HG02981 (cell line): ENCODE measurements around the gene PRDM10.

Experiments
- ATAC-seq: cut with Tn5 transposase; IDR thresholded peaks from one replicate; pipeline ENCODE4 v1.9.1; 2021; ENCODE audit warnings: mild to moderate bottlenecking, moderate library complexity; ENCODE audit not compliant: unreplicated experiment

The PRDM10 gene

DNA sequence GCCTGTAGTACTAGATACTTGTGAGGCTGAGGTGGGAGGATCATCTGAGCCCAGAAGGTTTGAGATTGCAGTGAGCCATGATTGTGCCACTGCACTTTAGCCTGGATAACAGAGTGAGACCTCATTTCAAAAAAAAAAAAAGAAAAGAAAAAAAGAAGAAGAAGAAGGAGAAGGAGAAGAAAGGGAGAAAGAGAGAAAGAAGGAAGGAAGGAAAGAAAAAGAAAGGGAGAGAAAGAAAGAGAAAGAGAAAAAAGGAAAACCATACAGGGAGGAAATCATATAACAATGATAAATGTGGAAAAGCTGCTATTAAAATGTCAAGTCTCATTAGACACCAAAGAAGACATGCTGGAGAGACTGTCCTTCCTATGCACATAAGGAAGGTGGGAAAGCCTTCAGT lies 5.7 kb upstream of the PRDM10 start:
- no peak for ATAC-seq

DNA sequence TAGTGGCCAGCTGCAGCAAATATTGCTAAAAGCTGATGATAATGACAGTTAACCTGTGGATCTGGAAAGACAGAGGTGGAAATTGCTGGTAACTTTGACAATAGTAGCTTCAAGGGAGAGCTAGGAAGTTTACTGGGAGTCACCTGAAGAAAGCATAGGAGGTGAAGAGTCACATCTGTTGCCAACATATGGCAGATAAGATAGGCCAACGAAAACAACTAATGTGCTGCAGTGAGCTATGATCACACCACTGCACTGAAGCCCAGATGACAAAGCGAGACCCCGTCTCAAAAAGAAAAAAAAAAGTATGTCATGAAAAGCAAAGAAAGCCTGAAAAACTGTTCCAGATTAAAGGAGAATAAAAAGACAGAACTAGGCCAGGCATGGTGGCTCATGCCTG lies 4.3 kb upstream of the PRDM10 start:
- ATAC-seq, result no peak

DNA sequence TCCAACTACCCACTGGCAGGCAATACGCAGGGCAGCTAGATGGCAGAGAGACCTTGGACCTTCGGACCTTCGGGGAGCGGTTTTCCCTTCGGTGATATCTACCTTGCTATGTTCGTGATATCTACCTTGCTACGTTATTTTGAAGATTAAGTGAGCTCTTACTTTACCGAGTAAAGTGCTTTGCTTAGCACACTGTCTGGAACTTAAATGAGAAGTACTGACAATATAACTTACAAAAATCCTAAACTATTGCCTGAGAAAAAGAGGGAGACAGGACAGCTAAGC lies 1.0 kb upstream of the PRDM10 start:
- ATAC-seq, result peak; percentile 10

DNA sequence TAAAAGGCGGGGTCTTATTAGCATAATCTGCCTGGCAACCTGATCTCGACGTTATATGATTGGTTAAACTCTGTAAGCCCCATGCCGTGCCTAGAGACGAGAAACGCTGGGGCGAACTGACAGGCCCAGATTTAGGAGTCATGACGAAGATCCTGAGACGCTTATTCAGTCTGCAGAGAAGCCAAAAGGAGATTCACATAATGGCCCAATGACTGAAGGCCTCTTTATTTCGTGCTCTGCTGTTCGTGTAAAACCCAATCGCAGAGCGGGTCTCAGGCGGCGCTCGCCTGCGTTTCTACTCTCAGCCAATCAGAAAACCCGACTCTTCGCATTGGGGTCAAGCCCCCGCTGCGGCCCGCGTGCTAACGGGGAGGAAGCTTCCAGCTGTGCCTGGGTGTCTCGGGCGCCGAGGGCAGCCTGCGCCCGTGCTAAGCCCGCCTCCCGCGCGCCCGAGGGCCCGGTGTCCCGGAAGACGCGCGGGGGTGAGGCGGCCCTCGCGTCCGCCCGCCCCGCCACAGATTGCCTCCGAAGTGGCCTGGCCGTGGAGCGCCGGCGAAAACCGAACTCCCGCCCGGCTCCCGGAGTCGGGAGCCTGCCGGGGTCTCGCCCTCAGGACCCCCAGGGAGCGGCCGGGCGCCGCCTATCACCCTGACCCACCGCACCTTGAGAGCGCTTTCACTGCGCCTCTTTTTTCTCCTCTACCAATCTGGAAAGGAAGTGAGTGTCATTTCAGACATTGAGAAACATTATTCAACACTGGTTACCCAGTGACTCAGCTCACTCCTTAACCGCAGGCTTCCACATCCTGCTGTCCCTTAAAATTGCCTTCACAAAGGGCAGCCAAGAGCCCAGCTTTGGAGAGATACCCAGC lies 446 bp upstream of the PRDM10 start:
- peak; percentile 73 for ATAC-seq

DNA sequence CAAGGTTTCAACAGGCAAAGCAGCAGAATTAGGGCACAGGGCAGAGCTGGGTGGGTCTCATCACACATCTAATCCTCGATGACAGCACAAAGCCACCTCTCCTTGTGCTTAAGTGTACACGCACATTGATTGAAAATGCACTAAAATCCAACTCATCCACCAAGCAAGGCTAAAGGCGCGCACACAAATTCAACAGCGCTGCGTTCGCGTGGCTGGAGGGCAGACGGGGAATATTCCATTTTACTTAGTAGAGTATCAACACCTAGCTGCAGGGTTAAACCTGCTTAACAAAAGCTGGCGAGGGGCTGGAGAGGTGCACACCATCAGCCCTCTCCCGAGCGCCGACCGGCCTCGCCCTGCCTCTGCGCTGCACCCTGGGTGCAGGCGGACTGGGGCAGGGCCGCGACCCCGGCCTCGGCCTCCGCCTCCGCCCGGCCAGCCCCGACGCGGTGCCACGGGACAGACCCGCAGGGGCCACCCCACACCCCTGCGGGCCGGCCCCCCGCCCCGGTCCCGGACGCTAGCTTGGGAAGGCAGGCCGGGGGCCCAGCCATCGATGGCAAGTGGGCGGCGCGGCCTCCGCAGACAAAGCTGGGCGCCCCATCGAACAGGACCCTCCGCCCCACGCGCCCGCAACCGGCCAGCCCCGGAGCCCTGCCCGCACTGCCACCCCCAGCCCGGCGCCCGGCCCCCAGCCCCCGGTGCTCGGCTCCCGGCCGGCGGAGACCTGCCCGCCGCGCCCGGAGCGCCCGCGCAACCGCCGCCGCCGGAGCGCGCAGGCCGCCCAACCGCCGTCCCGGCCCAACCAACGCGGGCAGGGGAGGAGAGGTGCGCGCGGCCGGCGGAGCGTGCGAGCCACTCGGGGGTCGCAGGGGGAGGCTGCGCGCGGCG lies 929 bp downstream of the PRDM10 start:
- ATAC-seq, result peak; percentile 19

DNA sequence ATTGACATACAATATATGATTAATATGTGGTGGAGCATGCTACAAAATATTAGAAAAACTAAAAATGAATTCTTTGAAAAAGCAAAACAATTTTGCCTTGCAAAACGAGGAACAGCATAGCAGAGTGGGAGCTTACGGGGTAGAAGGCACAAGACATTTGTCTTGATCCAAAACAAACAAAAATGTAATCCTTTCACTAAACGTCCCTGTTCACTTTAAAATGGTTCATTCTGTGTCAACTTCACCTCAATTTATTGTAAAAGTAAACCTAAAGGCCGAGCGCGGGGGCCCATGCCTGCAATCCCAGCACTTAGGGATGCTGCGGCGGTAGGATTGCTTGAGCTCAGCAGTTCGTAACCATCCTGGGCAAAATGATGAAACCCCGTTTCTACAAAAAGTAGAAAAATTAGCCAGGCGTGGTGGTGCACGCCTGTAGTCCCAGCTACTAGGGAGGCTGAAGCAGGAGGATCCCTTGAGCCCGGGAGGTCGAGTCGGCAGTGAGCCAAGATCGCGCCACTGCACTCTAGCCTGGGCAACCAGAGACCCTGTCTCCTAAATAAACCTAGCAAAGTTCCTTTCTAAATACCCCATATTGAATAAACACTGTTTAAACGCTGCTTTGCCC lies 2.0 kb downstream of the PRDM10 start:
- no peak for ATAC-seq

DNA sequence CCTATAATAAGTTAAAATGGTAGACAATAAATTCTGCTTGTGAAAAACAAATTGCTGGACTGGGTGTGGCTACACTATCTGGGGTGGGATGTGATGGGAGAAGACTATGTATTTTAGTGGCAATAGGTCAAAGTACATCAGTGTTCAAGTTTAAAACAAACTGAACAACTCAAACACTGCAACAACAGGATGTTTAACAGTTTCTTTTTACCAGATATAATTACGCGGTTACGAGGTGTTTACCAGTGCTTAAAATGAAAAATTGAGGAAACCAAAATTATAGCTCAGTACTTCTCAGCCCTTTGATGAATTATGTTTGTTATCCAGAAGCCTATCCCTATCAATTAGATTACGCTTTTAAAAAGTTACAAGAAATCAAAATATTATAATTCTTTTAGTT lies 3.2 kb downstream of the PRDM10 start:
- ATAC-seq, result no peak

DNA sequence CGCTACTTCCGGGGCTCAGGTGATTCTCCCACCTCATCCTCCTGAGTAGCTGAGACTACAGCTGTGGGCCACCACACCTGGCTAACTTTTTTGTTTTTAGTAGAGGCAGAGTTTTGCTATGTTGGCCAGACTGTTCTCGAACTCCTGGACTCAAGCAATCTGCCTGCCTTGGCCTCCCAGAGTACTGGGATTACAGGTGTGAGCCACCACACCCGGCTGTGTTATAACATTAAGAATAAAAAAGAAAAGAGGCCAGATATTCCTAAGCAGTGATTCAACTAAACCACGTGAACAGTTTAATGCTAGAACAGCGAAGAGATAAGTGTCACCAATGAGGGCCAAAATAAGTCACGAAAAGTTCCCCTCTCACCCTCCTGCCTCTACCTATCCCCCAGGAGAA lies 3.7 kb downstream of the PRDM10 start:
- ATAC-seq, result no peak

DNA sequence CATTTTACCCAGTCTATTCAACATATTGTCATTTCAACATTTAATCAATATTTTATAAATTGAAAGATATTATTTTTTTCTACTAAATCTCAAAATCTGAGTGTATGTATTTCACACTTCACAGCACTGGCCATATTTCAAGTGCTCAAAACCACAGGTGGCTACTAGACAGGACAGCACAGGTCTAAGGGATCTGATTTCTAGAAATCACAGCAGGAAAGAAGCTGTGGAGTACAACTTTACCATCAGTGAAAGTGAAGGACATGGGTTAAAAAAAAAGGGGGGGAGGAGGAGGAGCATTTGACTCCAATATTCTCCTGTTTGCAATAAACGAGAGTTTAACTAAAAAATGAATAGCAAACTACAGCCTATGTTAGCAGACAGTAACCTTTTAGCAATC lies 4.5 kb downstream of the PRDM10 start:
- ATAC-seq, result no peak

DNA sequence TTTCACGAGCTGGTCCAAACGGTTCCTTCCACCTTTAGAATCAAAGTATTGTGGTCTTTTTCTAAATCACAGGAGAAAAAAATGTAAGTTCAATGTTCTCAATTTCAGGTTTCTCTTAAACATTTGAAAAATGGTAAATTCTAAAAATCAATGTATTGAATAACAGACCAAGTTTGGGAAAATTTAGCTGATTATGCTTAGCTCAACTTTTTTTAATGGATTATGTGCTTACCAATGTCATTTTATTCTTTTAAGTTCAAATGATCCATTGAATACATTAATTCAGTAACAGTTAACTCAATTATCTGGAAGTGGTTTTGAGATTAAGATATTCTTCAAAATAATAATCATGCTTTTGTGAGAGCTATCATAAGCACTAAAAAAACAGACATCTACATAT lies 5.1 kb downstream of the PRDM10 start:
- ATAC-seq, result no peak

DNA sequence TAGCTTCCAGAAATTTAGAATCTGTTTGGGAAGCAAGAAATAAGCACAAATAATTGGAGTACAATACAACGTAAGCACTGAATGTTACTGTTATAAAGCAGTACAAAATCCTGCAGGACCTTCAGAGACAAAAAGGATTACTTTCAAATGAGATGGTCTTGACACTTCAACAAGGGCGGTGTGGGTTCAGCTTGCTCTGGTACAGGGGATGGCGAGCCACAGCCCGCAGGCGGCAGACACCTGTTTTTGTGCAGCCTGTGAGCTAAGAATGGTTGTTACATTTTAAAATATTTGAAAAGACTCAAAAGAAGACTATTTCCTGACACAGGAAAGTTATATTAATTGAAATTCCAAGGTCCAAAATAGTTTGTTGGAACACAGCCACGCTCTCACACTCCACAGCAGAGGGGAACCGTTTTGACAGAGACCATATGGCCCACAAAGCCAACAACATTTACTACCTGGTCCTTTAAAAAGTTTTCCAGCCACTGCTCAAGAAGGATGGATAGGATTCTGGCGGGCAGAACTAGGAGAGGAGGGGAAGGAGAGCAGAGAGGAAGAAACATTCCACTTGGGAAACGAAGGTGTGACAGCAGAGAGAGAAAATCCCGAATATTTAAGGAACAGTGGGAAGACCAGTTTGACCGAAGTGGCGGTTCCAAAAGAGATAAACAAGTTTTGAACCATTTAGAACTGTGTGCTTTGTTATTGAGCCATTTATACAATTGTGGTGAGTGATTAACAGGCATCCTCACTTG lies 6.3 kb downstream of the PRDM10 start:
- no peak for ATAC-seq

DNA sequence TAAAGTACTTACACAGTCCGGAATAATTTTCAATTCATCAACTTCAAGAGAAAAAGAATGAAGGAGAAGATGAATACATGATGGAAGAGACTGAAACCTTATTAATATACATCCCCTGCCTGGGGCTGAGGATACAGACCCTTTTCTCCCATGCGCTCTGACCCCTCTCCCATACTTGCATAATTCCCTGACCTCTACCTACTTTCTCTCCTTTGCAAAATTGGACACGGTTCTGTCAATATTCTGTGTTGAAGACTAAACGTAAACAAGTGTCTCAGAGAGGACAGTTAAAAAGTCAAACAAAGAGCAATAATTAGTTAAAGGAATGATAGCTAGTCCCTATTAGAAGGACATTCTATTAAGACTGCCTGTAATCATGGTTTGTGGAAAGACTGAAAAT lies 7.5 kb downstream of the PRDM10 start:
- no peak for ATAC-seq

DNA sequence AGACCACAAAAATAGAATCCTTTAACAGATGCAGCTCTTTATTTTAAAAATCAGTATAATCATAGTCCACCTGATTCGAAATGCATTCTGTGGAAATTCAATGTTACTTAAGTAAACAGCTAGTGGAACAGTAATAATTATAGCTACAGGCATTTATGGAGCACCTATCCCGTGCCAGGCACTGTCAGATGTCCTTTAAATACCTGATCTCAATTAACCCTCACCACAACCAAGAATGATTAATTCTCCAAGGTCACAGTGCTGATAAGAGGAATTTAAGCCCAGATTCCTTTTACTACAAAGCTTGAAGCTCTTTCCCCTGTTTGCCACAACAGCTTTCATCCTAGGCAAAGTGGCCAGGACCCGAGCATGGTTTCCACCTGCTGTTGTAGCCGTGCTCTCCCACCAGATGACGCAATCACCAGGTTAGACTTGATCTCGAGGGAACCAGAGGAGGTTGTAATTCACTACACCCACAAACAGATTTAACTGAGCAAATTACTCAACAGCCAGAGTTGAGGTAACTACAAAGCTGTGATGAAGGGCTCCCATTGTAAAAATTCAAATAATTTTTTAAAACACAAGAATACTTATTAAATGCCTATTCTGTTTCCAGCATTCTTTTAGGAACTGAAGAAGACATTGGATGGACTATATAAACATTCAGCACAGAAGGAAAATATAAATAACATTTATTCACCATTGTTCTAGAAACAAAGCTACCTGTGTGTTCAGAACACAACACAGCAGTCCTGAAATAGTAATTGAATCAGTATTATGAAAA lies 10.3 kb downstream of the PRDM10 start:
- peak; percentile 93 for ATAC-seq

DNA sequence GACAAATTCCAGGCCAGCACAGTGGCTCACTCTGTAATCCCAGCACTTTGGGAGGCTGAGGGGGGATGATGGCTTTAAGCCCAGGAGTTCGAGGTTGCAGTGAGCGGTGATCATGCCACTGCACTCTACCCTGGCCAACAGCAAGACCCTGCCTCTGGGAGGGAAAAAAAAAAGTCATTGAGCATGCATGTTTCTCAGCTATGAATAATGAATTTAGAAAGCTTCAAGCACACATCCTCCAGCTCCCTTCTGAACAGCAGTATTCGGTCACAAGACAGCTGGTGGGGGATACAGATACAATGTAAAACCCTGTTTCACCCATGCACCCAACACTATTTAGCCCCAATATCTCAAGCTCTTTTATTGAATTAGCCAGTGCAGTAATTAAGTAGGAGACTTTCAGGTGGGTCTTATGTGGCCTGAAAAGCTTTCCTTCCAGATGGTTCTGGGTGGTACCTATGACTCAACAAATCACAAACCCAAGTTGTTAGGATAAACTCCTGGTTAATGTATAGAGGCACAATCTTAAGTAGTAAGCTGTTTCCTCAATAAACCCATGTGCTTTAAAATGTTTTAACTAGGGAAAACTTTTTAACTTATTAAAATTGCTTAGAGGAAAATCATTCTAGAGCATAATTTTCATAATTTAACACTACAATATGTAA lies 13.4 kb downstream of the PRDM10 start:
- ATAC-seq, result no peak

DNA sequence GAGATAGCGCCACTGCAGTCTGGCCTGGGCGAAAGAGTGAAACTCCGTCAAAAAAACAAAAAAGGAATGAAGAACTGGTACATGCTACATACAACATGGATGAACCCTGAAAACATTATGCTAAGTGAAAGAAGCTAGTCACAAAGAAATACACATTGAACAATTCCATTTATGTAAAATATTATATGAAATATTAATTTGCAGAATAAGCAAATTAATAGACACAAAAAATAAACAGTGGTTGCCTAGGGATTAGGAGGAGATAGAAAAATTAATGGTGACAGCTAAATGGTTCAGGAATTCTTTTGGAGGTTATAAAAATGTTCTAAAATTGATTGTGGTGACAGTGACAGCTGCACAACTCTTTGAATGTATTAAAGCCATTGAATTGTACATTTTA lies 14.7 kb downstream of the PRDM10 start:
- no peak for ATAC-seq

DNA sequence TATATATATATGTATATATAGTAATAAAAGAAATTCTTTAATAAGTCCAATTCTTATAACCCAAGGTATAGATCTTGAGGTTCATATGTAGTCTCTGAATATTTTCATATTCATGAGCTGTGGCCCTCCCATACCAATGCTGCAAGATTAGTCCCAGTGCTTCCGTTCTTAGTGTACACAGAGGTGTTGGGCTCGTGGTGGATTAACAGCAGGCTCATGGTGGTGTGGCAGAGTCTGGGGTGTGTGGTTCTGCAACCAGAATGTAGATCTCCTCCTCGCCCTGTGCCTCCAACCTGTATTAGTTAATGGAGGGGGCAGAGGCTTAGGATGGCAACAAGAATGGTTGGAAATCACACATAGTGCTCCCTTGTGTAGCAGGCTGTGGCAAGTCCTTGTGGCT lies 16.8 kb downstream of the PRDM10 start:
- ATAC-seq, result no peak

DNA sequence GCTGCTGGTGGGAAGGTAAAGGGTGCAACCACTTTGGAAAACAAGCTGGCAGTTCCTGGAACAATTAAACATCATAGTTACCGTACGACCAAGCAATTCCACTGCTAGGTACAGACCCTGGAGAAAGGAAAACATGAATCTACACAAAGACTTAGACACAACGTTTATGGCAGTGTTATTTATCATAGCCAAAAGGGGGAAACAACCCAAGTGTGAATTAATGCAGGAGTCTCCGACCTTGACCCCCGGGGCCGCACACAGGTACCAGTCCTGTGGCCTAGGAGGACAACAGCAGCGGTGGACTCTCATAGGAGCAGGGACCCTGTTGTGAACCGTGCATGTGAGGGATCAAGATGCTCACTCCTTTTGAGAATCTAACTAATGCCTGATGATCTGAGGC lies 22.5 kb downstream of the PRDM10 start:
- ATAC-seq, result no peak

DNA sequence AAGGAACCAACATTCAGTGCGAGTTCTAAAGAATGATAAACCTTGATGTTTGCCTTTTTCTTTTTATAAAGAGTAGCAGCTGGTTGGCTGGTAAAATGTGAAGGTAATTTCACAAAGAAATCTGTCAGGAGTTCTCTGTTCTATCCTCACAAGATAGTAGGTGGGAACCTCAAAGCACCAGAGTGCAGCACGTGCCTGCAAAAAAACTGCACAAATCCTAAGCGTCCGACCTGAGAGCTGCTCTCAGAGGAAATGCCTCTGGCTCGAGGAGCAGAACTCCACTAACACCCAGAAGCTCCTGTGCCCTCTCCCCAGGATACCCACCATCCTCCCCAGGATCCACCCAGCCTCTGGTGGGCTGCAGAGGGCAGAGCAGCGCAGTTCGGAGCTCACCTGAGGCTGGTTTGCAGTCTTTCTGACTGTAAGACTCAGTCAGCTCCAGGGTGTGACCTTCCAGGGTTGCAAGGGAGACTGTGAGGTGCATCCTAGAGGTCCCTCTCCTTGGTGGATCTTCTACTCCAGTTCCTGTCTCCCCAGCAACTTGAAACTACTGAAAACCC lies 23.5 kb downstream of the PRDM10 start:
- ATAC-seq, result no peak

DNA sequence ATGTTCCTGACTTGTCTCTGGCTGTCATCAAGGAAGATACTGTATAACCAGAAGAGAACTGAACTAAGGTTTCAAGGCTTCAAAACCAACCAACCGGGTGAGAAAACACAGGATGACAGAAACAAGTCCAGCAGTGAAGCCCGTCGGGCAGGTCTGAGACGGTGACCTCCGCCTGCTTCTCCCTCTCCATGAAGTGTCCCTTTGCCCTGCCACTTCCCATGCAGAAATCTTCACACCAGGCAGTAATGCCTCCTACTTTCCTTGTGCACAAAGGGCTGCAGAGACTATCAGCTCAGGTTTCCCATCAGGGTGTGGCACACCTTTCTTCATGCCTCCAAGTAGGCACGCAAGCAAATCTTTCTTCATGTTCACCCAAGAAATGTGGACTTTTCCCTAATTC lies 24.2 kb downstream of the PRDM10 start:
- no peak for ATAC-seq

DNA sequence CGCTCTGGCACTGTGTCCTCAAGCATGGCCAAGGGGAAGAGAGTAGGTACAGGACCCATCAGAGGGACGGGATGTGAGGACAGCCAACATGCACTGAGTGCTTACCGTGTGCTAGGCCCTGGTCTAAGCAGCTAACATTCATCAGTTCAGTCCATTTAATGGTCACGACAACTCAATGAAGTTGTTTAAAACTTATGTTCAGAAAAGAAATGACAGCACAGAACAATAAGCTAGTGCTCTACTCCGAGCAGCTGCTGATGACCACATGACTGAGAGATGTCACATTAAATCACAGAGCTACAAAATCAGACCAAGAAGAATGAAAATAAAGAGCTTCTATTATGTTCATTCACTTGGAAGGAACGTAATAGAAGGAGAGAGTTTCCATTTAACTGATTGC lies 26.3 kb downstream of the PRDM10 start:
- no peak for ATAC-seq
